SH-SY5Y (cell line): ENCODE data around the gene TLCD5.

Experiments
- GATA2 ChIP-seq: IDR thresholded peaks from 2 replicates; pipeline ENCODE4 v1.6.1; 2011; ENCODE audit warnings: mild to moderate bottlenecking, low read depth, low read length
- GATA3 ChIP-seq: IDR thresholded peaks from 2 replicates; pipeline ENCODE4 v1.6.1; 2011; ENCODE audit warnings: low read depth, mild to moderate bottlenecking, low read length, moderate library complexity

The TLCD5 gene

GRCh38 chr11:120365512-120365911, 40.4 kb downstream of the TLCD5 start:
- TF ChIP-seq GATA3: no peak
- no peak for TF ChIP-seq GATA2

GRCh38 chr11:120372296-120372695, 47.2 kb downstream of the TLCD5 start:
- TF ChIP-seq GATA3 (no peak), GATA2 (no peak)

GRCh38 chr11:120375076-120375475, 50.0 kb downstream of the TLCD5 start:
- TF ChIP-seq GATA3: no peak
- no peak for TF ChIP-seq GATA2

DNA sequence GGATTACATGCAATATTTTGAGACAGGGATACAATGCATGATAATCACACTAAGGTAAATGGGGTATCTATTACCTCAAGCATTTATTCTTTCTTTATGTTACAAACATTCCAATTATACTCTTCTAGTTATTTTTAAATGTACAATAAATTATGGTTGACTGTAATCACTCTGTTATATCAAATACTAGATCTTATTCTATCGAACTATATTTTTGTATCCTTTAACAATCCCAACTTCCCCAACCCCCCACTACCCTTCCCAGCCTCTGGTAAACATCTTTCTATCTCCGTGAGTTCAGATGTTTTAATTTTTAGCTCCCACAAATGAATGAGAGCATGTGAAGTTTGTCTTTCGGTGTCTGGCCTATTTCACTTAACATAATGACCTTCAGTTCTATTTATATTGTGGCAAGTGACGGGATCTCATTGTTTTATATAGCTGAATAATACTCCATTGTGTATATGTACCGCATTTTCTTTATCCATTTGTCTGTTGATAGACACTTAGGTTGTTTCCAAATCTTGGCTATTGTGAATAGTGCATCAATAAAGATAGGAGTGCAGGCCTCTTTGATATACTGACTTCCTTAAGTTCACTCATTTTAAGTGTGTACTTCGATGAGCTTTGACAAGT, 51.6 kb downstream of the TLCD5 start:
- TF ChIP-seq GATA3: no peak
- TF ChIP-seq GATA2: no peak

DNA sequence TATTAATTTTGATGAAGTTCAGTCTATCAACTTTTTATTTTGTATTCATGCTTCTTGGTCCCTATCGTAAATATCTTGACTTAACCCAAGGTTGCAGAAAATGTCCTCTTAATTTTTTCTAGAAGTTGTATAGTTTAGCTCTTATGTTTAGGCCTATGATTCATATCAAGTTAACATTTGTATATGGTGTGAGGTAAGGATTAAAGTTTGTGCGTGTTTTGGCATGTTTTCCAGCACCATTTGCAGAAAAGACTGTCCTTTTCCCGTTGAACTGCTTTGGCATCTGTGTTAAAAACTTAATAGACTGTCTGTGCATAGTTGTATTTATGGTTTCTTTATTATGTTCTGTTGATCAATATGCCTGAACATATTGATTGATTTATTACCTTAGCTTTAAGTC, 53.4 kb downstream of the TLCD5 start:
- TF ChIP-seq GATA3 (no peak), GATA2 (no peak)

- no peak for TF ChIP-seq GATA2
- no peak for TF ChIP-seq GATA3
Measured at GRCh38 chr11:120381401-120381800, 56.3 kb downstream of the TLCD5 start.
